Calu3 (cell line): ENCODE data around the gene GCLC. TPM values are rescaled to one million over a fixed set of nuclear protein-coding genes. Genes with fewer than 3 reads are reported as not detected.

ENCODE experiments used
- BruUV-seq: library from RNA; stranded (reverse); fragments of 400-500 nt; replicated peaks from 2 replicates; lab custom pipeline; 2021; lab: Mats Ljungman, UMichigan
- CTCF ChIA-PET: fragments of 300-600 bp; sonication (Branson Sonifier 250); formaldehyde crosslinking; loops from one replicate; lab custom pipeline; 2022; ENCODE audit warnings: antibody characterized with exemption; lab: Charles Lee
- DNase-seq: peaks from one replicate; pipeline ENCODE4 v3.0.0; 2022
- H3K27ac Mint-ChIP-seq: one replicate; pipeline ENCODE4 v1.8.0; 2022; ENCODE audit warnings: mixed read lengths; ENCODE audit not compliant: unreplicated experiment
- H3K27me3 Mint-ChIP-seq: one replicate; pipeline ENCODE4 v1.8.0; 2022; ENCODE audit warnings: mixed read lengths; ENCODE audit not compliant: unreplicated experiment
- H3K36me3 Mint-ChIP-seq: one replicate; pipeline ENCODE4 v1.8.0; 2022; ENCODE audit warnings: mild to moderate bottlenecking, moderate library complexity, mixed read lengths; ENCODE audit not compliant: insufficient read depth, unreplicated experiment
- H3K4me1 Mint-ChIP-seq: one replicate; pipeline ENCODE4 v1.8.0; 2022; ENCODE audit warnings: mild to moderate bottlenecking, low read depth, mixed read lengths; ENCODE audit not compliant: unreplicated experiment
- H3K4me3 Mint-ChIP-seq: one replicate; pipeline ENCODE4 v1.8.0; 2022; ENCODE audit warnings: mild to moderate bottlenecking, low read depth, moderate library complexity, mixed read lengths; ENCODE audit not compliant: unreplicated experiment
- H3K9me3 Mint-ChIP-seq: one replicate; pipeline ENCODE4 v1.8.0; 2022; ENCODE audit warnings: low read depth, mixed read lengths; ENCODE audit not compliant: unreplicated experiment
- intact Hi-C: fragments of 100-400 bp; cut with micrococcal nuclease; formaldehyde crosslinking; loops from one replicate; pipeline ENCODE4 v1.10.0; 2022; ENCODE audit not compliant: unreplicated experiment
- total RNA-seq: library from RNA; stranded (reverse); gene quantifications from 2 replicates; pipeline ENCODE4 v1.2.3, GENCODE V29; 2022
- TF ChIP-seq, protein P1 (sequence below): fragments of 200-600 bp; IDR thresholded peaks from one replicate; pipeline ENCODE4 v1.8.0; 2022; ENCODE audit warnings: antibody characterized with exemption; ENCODE audit not compliant: unreplicated experiment

GCLC gene
- total RNA-seq, 1 experiment from 2014 or later: 45.7 TPM

DNA sequence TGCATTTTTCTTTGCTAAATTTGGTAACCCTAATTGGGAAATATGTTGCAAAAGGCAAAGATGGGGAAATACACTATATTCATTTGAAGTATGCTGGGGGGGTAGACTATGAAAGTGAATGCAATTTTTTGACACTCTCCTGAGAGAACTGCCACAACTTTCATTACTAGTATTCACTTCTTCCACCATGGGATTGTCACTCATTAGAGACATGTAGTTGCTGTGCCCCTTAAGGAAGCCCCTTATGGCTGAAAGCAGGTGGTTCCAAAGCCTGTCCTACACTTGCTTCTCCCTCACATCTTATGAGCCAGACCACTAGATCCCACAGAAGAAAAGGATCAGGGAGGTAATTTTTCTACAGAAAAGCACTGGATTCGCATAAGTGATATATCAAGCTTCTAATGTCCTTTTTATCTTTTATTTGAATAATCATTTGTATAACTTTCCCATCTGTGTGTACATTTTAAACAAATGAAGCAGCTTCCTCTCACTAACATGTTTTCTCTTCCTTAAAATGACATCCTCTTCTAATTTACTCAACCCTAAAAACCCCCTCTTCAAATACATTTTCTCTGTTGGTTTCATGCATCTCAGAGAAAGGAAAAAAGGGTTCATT, 83.8 kb downstream of the GCLC start:
- no peak overlapping the region for H3K27ac Mint-ChIP-seq
- intact Hi-C loops: no loop called here
- no peak overlapping the region for H3K4me3 Mint-ChIP-seq
- TF ChIP-seq, protein P1, sequence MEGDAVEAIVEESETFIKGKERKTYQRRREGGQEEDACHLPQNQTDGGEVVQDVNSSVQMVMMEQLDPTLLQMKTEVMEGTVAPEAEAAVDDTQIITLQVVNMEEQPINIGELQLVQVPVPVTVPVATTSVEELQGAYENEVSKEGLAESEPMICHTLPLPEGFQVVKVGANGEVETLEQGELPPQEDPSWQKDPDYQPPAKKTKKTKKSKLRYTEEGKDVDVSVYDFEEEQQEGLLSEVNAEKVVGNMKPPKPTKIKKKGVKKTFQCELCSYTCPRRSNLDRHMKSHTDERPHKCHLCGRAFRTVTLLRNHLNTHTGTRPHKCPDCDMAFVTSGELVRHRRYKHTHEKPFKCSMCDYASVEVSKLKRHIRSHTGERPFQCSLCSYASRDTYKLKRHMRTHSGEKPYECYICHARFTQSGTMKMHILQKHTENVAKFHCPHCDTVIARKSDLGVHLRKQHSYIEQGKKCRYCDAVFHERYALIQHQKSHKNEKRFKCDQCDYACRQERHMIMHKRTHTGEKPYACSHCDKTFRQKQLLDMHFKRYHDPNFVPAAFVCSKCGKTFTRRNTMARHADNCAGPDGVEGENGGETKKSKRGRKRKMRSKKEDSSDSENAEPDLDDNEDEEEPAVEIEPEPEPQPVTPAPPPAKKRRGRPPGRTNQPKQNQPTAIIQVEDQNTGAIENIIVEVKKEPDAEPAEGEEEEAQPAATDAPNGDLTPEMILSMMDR: no peak
- peaks cover 13% of the 10 kb centered on the region for H3K27me3 Mint-ChIP-seq
- peaks cover 9% of the 10 kb centered on the region for H3K4me1 Mint-ChIP-seq
- CTCF ChIA-PET: no interaction called here
- no peaks in the 10 kb centered on the region for H3K36me3 Mint-ChIP-seq
- BruUV-seq: no TSS peak
- H3K9me3 Mint-ChIP-seq: no peaks in the 10 kb centered on the region
- no peak for DNase-seq

DNA sequence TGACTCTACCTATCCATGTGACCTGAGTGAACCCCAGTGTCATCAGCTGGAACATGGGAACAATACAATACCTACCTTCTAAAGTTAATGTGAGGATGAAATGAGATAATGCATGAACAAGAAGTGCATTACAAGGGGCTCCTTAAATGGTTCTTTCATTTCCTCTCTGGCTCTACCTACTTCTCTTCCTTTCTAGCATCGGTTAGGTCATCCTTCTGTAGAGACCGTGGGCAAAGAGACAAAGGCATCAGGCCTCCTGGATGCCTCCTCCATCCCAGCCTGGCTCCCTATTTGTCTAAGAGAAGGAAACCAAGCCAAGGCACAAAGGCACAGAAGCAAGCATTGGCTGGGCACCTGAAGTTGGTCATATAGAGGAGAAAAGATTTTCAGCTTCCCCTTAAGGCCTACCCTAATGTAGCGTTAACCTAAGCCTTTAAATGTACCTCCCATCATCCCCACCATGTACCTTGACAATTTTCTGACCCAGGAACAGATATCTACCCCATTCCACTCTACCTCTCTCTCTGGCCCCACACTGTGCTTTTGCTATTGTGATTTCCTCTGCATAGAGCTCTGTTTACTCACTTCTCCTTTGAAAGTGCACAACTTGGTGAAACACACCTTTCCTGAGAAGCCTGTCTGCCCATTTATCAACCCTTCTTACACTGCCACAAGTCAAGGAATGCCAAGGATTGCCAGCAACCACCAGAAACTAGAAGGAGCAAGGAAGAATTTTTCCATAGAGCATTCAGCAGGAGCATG, 86.6 kb downstream of the GCLC start:
- Mint-ChIP-seq H3K4me1 (no peaks in the 10 kb centered on the region), H3K36me3 (no peaks in the 10 kb centered on the region), H3K27ac (no peak overlapping the region), H3K4me3 (no peak overlapping the region), H3K9me3 (no peaks in the 10 kb centered on the region), H3K27me3 (peaks cover 13% of the 10 kb centered on the region)
- DNase-seq: no peak
- no TSS peak for BruUV-seq
- intact Hi-C loops: no loop called here
- CTCF ChIA-PET: interaction anchor here (0.6 to 1.5 kb wide), 3 partner anchors 19 to 288 kb away, joined by 3 to 7 read pairs (median 3); no protein-coding TSS in a partner anchor
- TF ChIP-seq, protein P1: no peak

DNA sequence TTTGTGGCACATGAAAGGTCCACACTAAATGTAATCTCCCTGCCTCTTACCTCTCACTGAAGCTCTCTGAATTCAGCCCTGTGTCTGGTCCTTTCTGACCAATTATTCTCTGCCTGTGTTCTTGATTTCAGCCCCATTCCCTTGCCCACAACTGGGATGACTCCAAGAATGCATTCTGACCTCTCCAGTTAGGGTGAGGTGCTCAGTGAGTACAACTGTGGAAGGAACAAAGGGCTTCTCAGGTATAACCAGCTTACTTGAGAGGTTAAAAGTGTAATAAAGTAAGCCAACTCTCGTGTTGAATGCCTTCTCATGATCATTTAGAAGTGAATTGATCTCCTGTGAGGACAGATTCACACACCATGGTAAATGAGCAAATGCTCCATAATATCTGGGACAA, 88.1 kb downstream of the GCLC start:
- Mint-ChIP-seq H3K27ac (no peak overlapping the region), H3K27me3 (peaks cover 1% of the 10 kb centered on the region), H3K4me3 (no peak overlapping the region), H3K4me1 (no peaks in the 10 kb centered on the region), H3K36me3 (no peaks in the 10 kb centered on the region), H3K9me3 (no peaks in the 10 kb centered on the region)
- intact Hi-C loops: no loop called here
- BruUV-seq: no TSS peak
- CTCF ChIA-PET: interaction anchor here (1.5 kb wide), 1 partner anchor 17 kb away, joined by 3 read pairs; no protein-coding TSS in a partner anchor
- TF ChIP-seq, protein P1: no peak
- DNase-seq: no peak

DNA sequence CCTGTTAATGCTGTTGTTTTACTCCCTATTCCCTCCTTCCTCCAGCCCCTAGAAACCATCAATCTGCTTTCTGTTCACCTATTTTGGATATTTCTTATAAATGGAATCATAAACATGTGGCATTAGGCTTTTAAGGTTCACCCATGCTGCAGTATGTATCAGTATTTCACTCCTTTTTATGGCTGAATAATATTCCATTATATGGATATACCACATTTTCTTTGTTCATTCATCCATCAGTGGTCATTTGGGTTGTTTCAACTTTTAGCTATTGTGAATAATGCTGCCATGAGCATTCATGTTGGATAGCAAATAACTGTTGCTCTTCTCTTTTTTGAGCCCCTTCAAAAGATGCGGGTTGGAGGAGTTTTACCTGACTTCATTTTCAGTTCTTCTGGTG, 89.2 kb downstream of the GCLC start:
- TF ChIP-seq, protein P1: no peak
- H3K9me3 Mint-ChIP-seq: no peaks in the 10 kb centered on the region
- intact Hi-C loops: no loop called here
- H3K36me3 Mint-ChIP-seq: no peaks in the 10 kb centered on the region
- no peak for DNase-seq
- no TSS peak for BruUV-seq
- no peak overlapping the region for H3K27ac Mint-ChIP-seq
- no peaks in the 10 kb centered on the region for H3K4me1 Mint-ChIP-seq
- CTCF ChIA-PET: no interaction called here
- no peaks in the 10 kb centered on the region for H3K27me3 Mint-ChIP-seq
- no peak overlapping the region for H3K4me3 Mint-ChIP-seq
